Epidermal melanocyte (primary cell): Measurements from ENCODE around the gene RMND5B.
A peak's percentile ranks its signal among the peaks of the same experiment; 100 is the strongest.
"Not testable (repeated sequence)": the region's sequence is repeated elsewhere in the genome, so short reads cannot be mapped to it uniquely, and the experiment has no call there.

Experiments
- DNase-seq: peaks from one replicate; pipeline ENCODE4 v3.0.0; 2011; ENCODE audit warnings: low spot score; ENCODE audit not compliant: insufficient read length

Gene RMND5B

GRCh38 chr5:178130234-178130575, 609 bp upstream of the RMND5B start:
- DNase-seq, result not testable (repeated sequence)

- no peak for DNase-seq
These were observed 707 bp downstream of the RMND5B start for GRCh38 chr5:178131446-178131996.

- no peak for DNase-seq
These were observed 6.2 kb downstream of the RMND5B start for GRCh38 chr5:178136990-178137389.

GRCh38 chr5:178137991-178138390, 7.2 kb downstream of the RMND5B start:
- no peak for DNase-seq

GRCh38 chr5:178141550-178141949, 10.7 kb downstream of the RMND5B start:
- no peak for DNase-seq

GRCh38 chr5:178142642-178143041, 11.8 kb downstream of the RMND5B start:
- no peak for DNase-seq

GRCh38 chr5:178143246-178143645, 12.4 kb downstream of the RMND5B start:
- no peak for DNase-seq

- no peak for DNase-seq
These were observed 13.1 kb downstream of the RMND5B start for GRCh38 chr5:178143901-178144300.

GRCh38 chr5:178145965-178146820, 15.4 kb downstream of the RMND5B start:
- no peak for DNase-seq

- no peak for DNase-seq
These were observed 16.6 kb downstream of the RMND5B start for GRCh38 chr5:178147406-178147805.

GRCh38 chr5:178149199-178149932, 18.6 kb downstream of the RMND5B start:
- DNase-seq, result no peak

- no peak for DNase-seq
These were observed 20.3 kb downstream of the RMND5B start for GRCh38 chr5:178150977-178151734.

GRCh38 chr5:178152491-178153444, 22.0 kb downstream of the RMND5B start:
- no peak for DNase-seq

GRCh38 chr5:178153530-178154340, 22.9 kb downstream of the RMND5B start, which contains the start of gene NHP2:
NHP2 (minus strand) TSS chr5:178153885; CDS start chr5:178153817, 68 bp downstream.
- peak; percentile 93 for DNase-seq

- no peak for DNase-seq
These were observed 24.3 kb downstream of the RMND5B start for GRCh38 chr5:178155065-178155464.

- DNase-seq, result no peak
These were observed 29.4 kb downstream of the RMND5B start for GRCh38 chr5:178160176-178160575.

GRCh38 chr5:178162481-178162880, 31.7 kb downstream of the RMND5B start:
- no peak for DNase-seq

- DNase-seq, result peak; percentile 84
These were observed 33.2 kb downstream of the RMND5B start for GRCh38 chr5:178163772-178164735.
